DND-41 (cell line): ENCODE measurements around the gene NLRP3.

ENCODE experiments used
- ATAC-seq: fragments of 200-7000 bp; cut with Tn5 transposase; 3 replicates; pipeline ENCODE4 v1.9.1; 2021; ENCODE audit warnings: low read depth; ENCODE audit not compliant: insufficient read depth
- DNase-seq: peaks from one replicate; pipeline ENCODE4 v3.0.0-alpha.2; 2020
- H2AFZ ChIP-seq: 2 replicates; pipeline ENCODE4 v1.6.0; 2012; ENCODE audit warnings: low read depth, low read length
- H3K27ac ChIP-seq: 2 replicates; pipeline ENCODE4 v1.5.1; 2012; ENCODE audit warnings: low read length, inconsistent platforms
- H3K27me3 ChIP-seq: fragments of 200-600 bp; sonication (generic); 2 replicates; pipeline ENCODE4 v1.6.0; 2012; ENCODE audit warnings: low read length, mild to moderate bottlenecking, inconsistent platforms; ENCODE audit not compliant: insufficient read depth, poor library complexity
- H3K36me3 ChIP-seq: 2 replicates; pipeline ENCODE4 v1.5.1; 2012; ENCODE audit warnings: low read length, inconsistent platforms; ENCODE audit not compliant: insufficient read depth
- H3K4me1 ChIP-seq: 2 replicates; pipeline ENCODE4 v1.5.1; 2012; ENCODE audit warnings: mild to moderate bottlenecking, low read length; ENCODE audit not compliant: insufficient read depth
- H3K4me2 ChIP-seq: 2 replicates; pipeline ENCODE4 v1.6.0; 2012; ENCODE audit warnings: mild to moderate bottlenecking, moderate library complexity, low read length, inconsistent platforms; ENCODE audit not compliant: insufficient read depth
- H3K4me3 ChIP-seq, 2 experiments: fragments of 200-600 bp in 1 of 2; shearing (Covaris generic) in 1 of 2; 2 replicates each; pipeline ENCODE4 v1.5.1; 2012 to 2016; ENCODE audit warnings: inconsistent platforms in 2 of 2, low read length in 2 of 2, mild to moderate bottlenecking in 2 of 2, low read depth in 1 of 2, moderate library complexity in 1 of 2
- H3K79me2 ChIP-seq: 2 replicates; pipeline ENCODE4 v1.6.0; 2012; ENCODE audit warnings: low read length, inconsistent platforms; ENCODE audit not compliant: insufficient read depth
- H3K9ac ChIP-seq: 2 replicates; pipeline ENCODE4 v1.6.0; 2012; ENCODE audit warnings: low read depth, mild to moderate bottlenecking, inconsistent platforms, low read length, moderate library complexity
- H3K9me3 ChIP-seq: 2 replicates; pipeline ENCODE4 v1.5.1; 2012; ENCODE audit warnings: low read length, moderate library complexity, mild to moderate bottlenecking, inconsistent platforms; ENCODE audit not compliant: insufficient read depth, severe bottlenecking
- H4K20me1 ChIP-seq: 2 replicates; pipeline ENCODE4 v1.6.0; 2012; ENCODE audit warnings: low read length; ENCODE audit not compliant: insufficient read depth
- CTCF ChIP-seq: IDR thresholded peaks from 2 replicates; pipeline ENCODE4 v1.5.1; 2012; ENCODE audit warnings: borderline replicate concordance, low read length, moderate library complexity, mild to moderate bottlenecking; ENCODE audit not compliant: poor library complexity, severe bottlenecking; ENCODE audit errors: extremely low read depth
- EZH2 ChIP-seq: IDR thresholded peaks from 3 replicates; pipeline ENCODE4 v1.6.1; 2012; ENCODE audit warnings: borderline replicate concordance, low read depth, mild to moderate bottlenecking, moderate library complexity, low read length, inconsistent platforms; ENCODE audit not compliant: severe bottlenecking

NLRP3 gene

GRCh38 chr1:247465796-247466195 lies 49.8 kb downstream of the NLRP3 start:
- Histone ChIP-seq H3K9ac (no peak overlapping the region), H3K4me2 (no peak overlapping the region), H3K9me3 (no peaks in the 10 kb centered on the region), H2AFZ (no peak overlapping the region), H3K27me3 (no peaks in the 10 kb centered on the region), H3K36me3 (no peaks in the 10 kb centered on the region), H4K20me1 (no peaks in the 10 kb centered on the region), H3K4me3 (no peak overlapping the region), H3K4me1 (no peaks in the 10 kb centered on the region), H3K79me2 (no peaks in the 10 kb centered on the region), H3K27ac (no peak overlapping the region)
- no peak for DNase-seq
- TF ChIP-seq EZH2 (no peak), CTCF (no peak)
- ATAC-seq: no peak

- H4K20me1 ChIP-seq: no peaks in the 10 kb centered on the region
- TF ChIP-seq CTCF: no peak
- no peak for TF ChIP-seq EZH2
- H3K4me1 ChIP-seq: no peaks in the 10 kb centered on the region
- H3K4me2 ChIP-seq: no peak overlapping the region
- no peaks in the 10 kb centered on the region for H3K36me3 ChIP-seq
- no peaks in the 10 kb centered on the region for H3K9me3 ChIP-seq
- H2AFZ ChIP-seq: no peak overlapping the region
- DNase-seq (no peak), ATAC-seq (no peak)
- H3K79me2 ChIP-seq: no peaks in the 10 kb centered on the region
- H3K27ac ChIP-seq: no peak overlapping the region
- no peak overlapping the region for H3K4me3 ChIP-seq
- no peak overlapping the region for H3K9ac ChIP-seq
- no peaks in the 10 kb centered on the region for H3K27me3 ChIP-seq
Measured at GRCh38 chr1:247467129-247467528, 51.2 kb downstream of the NLRP3 start.

GRCh38 chr1:247468481-247469140 lies 52.6 kb downstream of the NLRP3 start:
- H3K27ac ChIP-seq: no peak overlapping the region
- H3K27me3 ChIP-seq: no peaks in the 10 kb centered on the region
- no peaks in the 10 kb centered on the region for H3K9me3 ChIP-seq
- H3K4me1 ChIP-seq: no peaks in the 10 kb centered on the region
- H2AFZ ChIP-seq: no peak overlapping the region
- no peak overlapping the region for H3K9ac ChIP-seq
- H3K4me3 ChIP-seq: no peak overlapping the region
- TF ChIP-seq CTCF: no peak
- no peak for TF ChIP-seq EZH2
- ATAC-seq: no peak
- no peak for DNase-seq
- no peaks in the 10 kb centered on the region for H3K36me3 ChIP-seq
- no peak overlapping the region for H3K4me2 ChIP-seq
- no peaks in the 10 kb centered on the region for H3K79me2 ChIP-seq
- no peaks in the 10 kb centered on the region for H4K20me1 ChIP-seq
